Measurements from ENCODE around the gene ATXN2.

GRCh38 chr12:111413442-111414086 is 185.6 kb downstream of the ATXN2 start:
- TF ChIP-seq CTCF (IDR thresholded peaks at IDR 0.05 in 4 of 5, conservative IDR thresholded peaks at IDR 0.05 in 1 of 5) (no peak), POLR2A (IDR thresholded peaks at IDR 0.05) (no peak)
